ENCODE results near the gene HACD2. TPM values are rescaled to one million over a fixed set of nuclear protein-coding genes. Genes with fewer than 3 reads are reported as not detected.

HACD2 gene
- total RNA-seq, 1 experiment from 2014 or later: 43.0 TPM

DNA sequence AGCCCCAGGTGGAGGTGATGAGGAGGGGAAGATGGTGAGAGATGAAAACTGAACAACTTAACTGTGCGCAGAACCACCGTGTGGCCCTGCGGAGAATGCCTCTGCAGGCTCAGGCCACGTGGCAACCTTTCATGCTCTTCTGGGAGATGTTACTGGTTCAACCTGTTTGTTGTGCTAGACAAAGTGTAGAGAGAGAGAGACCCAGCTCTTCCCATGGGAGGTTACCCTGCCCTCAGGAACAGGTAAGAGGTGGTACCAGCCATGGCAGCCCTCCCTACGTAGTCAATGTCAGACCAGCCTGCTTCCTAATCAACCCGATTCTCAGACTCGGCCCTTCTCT, 37.0 kb upstream of the HACD2 start:
- no peaks in the 10 kb centered on the region for H3K79me2 ChIP-seq (ENCODE audit: insufficient read depth, low read length)
- intact Hi-C loops (cut with micrococcal nuclease): no loop called here
- H3K4me3 ChIP-seq (replicated peaks in 1 of 2; ENCODE audit: low read depth in 1 of 2, low read length in 2 of 2): no peak overlapping the region
- H3K9me2 ChIP-seq (ENCODE audit: insufficient read depth): no peaks in the 10 kb centered on the region
- H3K27ac ChIP-seq (ENCODE audit: low read depth, low read length): no peak overlapping the region
- no peak for ATAC-seq
- TF ChIP-seq, protein P1, sequence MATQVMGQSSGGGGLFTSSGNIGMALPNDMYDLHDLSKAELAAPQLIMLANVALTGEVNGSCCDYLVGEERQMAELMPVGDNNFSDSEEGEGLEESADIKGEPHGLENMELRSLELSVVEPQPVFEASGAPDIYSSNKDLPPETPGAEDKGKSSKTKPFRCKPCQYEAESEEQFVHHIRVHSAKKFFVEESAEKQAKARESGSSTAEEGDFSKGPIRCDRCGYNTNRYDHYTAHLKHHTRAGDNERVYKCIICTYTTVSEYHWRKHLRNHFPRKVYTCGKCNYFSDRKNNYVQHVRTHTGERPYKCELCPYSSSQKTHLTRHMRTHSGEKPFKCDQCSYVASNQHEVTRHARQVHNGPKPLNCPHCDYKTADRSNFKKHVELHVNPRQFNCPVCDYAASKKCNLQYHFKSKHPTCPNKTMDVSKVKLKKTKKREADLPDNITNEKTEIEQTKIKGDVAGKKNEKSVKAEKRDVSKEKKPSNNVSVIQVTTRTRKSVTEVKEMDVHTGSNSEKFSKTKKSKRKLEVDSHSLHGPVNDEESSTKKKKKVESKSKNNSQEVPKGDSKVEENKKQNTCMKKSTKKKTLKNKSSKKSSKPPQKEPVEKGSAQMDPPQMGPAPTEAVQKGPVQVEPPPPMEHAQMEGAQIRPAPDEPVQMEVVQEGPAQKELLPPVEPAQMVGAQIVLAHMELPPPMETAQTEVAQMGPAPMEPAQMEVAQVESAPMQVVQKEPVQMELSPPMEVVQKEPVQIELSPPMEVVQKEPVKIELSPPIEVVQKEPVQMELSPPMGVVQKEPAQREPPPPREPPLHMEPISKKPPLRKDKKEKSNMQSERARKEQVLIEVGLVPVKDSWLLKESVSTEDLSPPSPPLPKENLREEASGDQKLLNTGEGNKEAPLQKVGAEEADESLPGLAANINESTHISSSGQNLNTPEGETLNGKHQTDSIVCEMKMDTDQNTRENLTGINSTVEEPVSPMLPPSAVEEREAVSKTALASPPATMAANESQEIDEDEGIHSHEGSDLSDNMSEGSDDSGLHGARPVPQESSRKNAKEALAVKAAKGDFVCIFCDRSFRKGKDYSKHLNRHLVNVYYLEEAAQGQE (IDR thresholded peaks at IDR 0.05; ENCODE audit: low read depth): no peak
- TF ChIP-seq, protein P2, sequence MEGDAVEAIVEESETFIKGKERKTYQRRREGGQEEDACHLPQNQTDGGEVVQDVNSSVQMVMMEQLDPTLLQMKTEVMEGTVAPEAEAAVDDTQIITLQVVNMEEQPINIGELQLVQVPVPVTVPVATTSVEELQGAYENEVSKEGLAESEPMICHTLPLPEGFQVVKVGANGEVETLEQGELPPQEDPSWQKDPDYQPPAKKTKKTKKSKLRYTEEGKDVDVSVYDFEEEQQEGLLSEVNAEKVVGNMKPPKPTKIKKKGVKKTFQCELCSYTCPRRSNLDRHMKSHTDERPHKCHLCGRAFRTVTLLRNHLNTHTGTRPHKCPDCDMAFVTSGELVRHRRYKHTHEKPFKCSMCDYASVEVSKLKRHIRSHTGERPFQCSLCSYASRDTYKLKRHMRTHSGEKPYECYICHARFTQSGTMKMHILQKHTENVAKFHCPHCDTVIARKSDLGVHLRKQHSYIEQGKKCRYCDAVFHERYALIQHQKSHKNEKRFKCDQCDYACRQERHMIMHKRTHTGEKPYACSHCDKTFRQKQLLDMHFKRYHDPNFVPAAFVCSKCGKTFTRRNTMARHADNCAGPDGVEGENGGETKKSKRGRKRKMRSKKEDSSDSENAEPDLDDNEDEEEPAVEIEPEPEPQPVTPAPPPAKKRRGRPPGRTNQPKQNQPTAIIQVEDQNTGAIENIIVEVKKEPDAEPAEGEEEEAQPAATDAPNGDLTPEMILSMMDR (IDR thresholded peaks at IDR 0.05 in 2 of 3, conservative IDR thresholded peaks at IDR 0.05 in 1 of 3; ENCODE audit: borderline replicate concordance in 1 of 3, insufficient read depth in 1 of 3, low read depth in 2 of 3, low read length in 2 of 3): no peak
- TF ChIP-seq TCF7L2 (IDR thresholded peaks at IDR 0.05; ENCODE audit: borderline replicate concordance, extremely low read depth, insufficient read depth, insufficient read length): no peak
- no peak for TF ChIP-seq POLR2AphosphoS5 (IDR thresholded peaks at IDR 0.05; ENCODE audit: low read depth, low read length)
- TF ChIP-seq EGR1 (IDR thresholded peaks at IDR 0.05; ENCODE audit: low read depth): no peak
- no peak overlapping the region for H3K9ac ChIP-seq (ENCODE audit: low read length)
- ChIA-PET CTCF (no interaction called here), RAD21 (ENCODE audit: low non-redundant PET in 1 of 2, low total read pairs in 2 of 2, uncharacterized antibody in 2 of 2, unreplicated experiment in 2 of 2) (no interaction called here), POLR2A (no interaction called here)
- no peaks in the 10 kb centered on the region for H3K9me3 ChIP-seq (ENCODE audit: control insufficient read depth in 1 of 2, insufficient read depth in 1 of 2, low read depth in 1 of 2, low read length in 2 of 2)
- H3K4me2 ChIP-seq (ENCODE audit: low read length): no peak overlapping the region
- H2AFZ ChIP-seq (ENCODE audit: low read depth, low read length, poor library complexity, severe bottlenecking): no peak overlapping the region
- no peak for DNase-seq (ENCODE audit: low read depth, low spot score)
- no TSS peak for BruUV-seq (replicated peaks)
- no peaks in the 10 kb centered on the region for H3K27me3 ChIP-seq (ENCODE audit: insufficient read depth, low read length)
- 0 out of 4 replicates have a peak, but pooled peaks cover 0 to 3% of the 10 kb centered on the region in 2 experiments for H3K4me1 ChIP-seq (ENCODE audit: control insufficient read depth in 1 of 2, insufficient read depth in 2 of 2, low read length in 2 of 2)
- no peaks in the 10 kb centered on the region for H3K36me3 ChIP-seq (ENCODE audit: control insufficient read depth in 1 of 2, insufficient read depth in 2 of 2, low read length in 2 of 2)
- no peaks in the 10 kb centered on the region for H4K20me1 ChIP-seq (ENCODE audit: insufficient read depth)

Measured in HCT116 (cell line).